OCI-LY1 (cell line): ENCODE measurements around the gene AGAP9.
"Not testable (repeated sequence)": the region's sequence is repeated elsewhere in the genome, so short reads cannot be mapped to it uniquely, and the experiment has no call there.

Experiments used
- EZH2 ChIP-seq: fragments of 200-600 bp; sonication (generic), shearing (Covaris generic); IDR thresholded peaks from 2 replicates; pipeline ENCODE4 v1.8.0; 2017; ENCODE audit warnings: borderline replicate concordance, mixed run types, mild to moderate bottlenecking, antibody characterized with exemption, low read length, moderate library complexity, mixed read lengths
- TF ChIP-seq, protein P1 (sequence below): fragments of 200-600 bp; sonication (generic), shearing (Covaris generic); IDR thresholded peaks from 2 replicates; pipeline ENCODE4 v1.5.1; 2017; ENCODE audit warnings: mild to moderate bottlenecking, antibody characterized with exemption, low read length, moderate library complexity, mixed read lengths

GRCh38 chr10:47566108-47566699 lies 42.8 kb upstream of the AGAP9 start:
- TF ChIP-seq, protein P1, sequence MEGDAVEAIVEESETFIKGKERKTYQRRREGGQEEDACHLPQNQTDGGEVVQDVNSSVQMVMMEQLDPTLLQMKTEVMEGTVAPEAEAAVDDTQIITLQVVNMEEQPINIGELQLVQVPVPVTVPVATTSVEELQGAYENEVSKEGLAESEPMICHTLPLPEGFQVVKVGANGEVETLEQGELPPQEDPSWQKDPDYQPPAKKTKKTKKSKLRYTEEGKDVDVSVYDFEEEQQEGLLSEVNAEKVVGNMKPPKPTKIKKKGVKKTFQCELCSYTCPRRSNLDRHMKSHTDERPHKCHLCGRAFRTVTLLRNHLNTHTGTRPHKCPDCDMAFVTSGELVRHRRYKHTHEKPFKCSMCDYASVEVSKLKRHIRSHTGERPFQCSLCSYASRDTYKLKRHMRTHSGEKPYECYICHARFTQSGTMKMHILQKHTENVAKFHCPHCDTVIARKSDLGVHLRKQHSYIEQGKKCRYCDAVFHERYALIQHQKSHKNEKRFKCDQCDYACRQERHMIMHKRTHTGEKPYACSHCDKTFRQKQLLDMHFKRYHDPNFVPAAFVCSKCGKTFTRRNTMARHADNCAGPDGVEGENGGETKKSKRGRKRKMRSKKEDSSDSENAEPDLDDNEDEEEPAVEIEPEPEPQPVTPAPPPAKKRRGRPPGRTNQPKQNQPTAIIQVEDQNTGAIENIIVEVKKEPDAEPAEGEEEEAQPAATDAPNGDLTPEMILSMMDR: not testable (repeated sequence)
- TF ChIP-seq EZH2: not testable (repeated sequence)
